Nephron progenitor cell (in vitro differentiated cells): ENCODE data around the gene STEAP2.
A peak's percentile ranks its signal among the peaks of the same experiment; 100 is the strongest.

ENCODE experiments used
- DNase-seq: peaks from one replicate; pipeline ENCODE4 v3.0.0; 2021
- H3K27ac Mint-ChIP-seq: 2 replicates; pipeline ENCODE4 v1.8.0; 2021; ENCODE audit warnings: mild to moderate bottlenecking, moderate library complexity, mixed read lengths
- H3K27me3 Mint-ChIP-seq: 2 replicates; pipeline ENCODE4 v1.8.0; 2021; ENCODE audit warnings: mild to moderate bottlenecking, low read depth, mixed read lengths; ENCODE audit not compliant: poor library complexity
- H3K36me3 Mint-ChIP-seq: 2 replicates; pipeline ENCODE4 v1.8.0; 2021; ENCODE audit warnings: low read depth, mixed read lengths
- H3K4me1 Mint-ChIP-seq: 2 replicates; pipeline ENCODE4 v1.8.0; 2021; ENCODE audit warnings: mixed read lengths
- H3K4me3 Mint-ChIP-seq: 2 replicates; pipeline ENCODE4 v1.8.0; 2021; ENCODE audit warnings: mild to moderate bottlenecking, moderate library complexity, mixed read lengths
- H3K9me3 Mint-ChIP-seq: 2 replicates; pipeline ENCODE4 v1.8.0; 2021; ENCODE audit warnings: mild to moderate bottlenecking, moderate library complexity, mixed read lengths
- CTCF ChIP-seq: fragments of 200-600 bp; sonication (generic); IDR thresholded peaks from 2 replicates; pipeline ENCODE4 v1.5.0; 2021; ENCODE audit warnings: antibody characterized with exemption

Gene STEAP2

DNA sequence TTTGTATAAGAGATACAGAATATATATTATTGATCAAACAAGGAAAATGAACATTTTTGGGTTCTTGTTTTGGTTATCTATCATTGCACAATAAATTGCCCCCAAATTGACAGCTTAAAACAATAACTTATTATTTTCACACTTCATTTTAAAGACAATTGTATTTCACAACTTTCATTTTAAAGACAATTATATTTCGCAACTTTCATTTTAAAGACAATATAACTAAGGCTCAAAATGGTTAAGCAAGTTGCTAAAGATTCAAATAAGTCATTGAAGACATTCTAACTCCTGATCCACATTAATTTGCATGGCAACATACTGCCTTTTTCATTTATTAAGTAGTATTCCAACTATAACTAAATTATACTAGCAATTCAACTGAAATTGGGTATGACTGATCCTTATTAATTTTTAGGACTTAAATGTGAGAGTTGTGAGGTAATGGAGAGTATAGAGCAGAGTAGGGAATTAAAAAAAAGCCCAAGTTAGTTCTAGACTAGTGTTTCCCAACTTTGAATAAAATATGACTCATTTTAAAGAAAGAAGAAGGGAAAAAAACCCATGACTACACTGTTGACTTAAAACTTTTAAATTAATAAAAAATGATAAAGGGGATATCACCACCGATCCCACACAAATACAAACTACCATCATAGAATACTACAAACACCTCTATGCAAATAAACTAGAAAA lies 9.9 kb upstream of the STEAP2 start:
- H3K9me3 Mint-ChIP-seq, result peaks cover 6% of the 10 kb centered on the region
- no peak for TF ChIP-seq CTCF
- H3K27ac Mint-ChIP-seq, result no peak overlapping the region
- H3K4me1 Mint-ChIP-seq, result no peaks in the 10 kb centered on the region
- H3K27me3 Mint-ChIP-seq, result no peaks in the 10 kb centered on the region
- no peak overlapping the region for H3K4me3 Mint-ChIP-seq
- H3K36me3 Mint-ChIP-seq, result no peaks in the 10 kb centered on the region
- DNase-seq, result no peak

- no peak for DNase-seq
- H3K36me3 Mint-ChIP-seq, result no peaks in the 10 kb centered on the region
- TF ChIP-seq CTCF, result no peak
- H3K9me3 Mint-ChIP-seq, result peaks cover 6% of the 10 kb centered on the region
- peaks cover 5% of the 10 kb centered on the region for H3K27me3 Mint-ChIP-seq
- H3K27ac Mint-ChIP-seq, result no peak overlapping the region
- H3K4me1 Mint-ChIP-seq, result peaks cover 9% of the 10 kb centered on the region
- H3K4me3 Mint-ChIP-seq, result no peak overlapping the region
Measured at GRCh38 chr7:90207956-90208355, 3.6 kb upstream of the STEAP2 start.

DNA sequence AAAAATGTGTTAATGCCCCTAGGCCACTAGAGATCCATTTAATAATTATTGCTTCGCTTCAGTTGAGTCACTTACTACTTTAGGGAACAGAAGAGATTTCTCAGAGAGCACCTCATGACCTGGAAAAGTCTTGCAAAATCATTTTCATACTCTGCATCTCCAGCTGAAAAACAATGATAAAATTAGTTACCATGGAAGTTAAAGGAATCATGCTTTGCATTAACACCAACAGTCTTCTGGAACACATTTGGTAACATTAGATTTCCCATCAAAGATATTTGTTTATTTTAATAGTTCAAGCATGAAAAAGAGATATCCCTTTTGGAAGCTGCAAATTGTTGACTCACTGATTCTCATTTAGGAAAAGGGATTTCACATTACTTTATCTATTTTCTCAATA lies 1.8 kb upstream of the STEAP2 start:
- Mint-ChIP-seq H3K36me3 (no peaks in the 10 kb centered on the region), H3K4me3 (no peak overlapping the region), H3K4me1 (peaks cover 9% of the 10 kb centered on the region), H3K9me3 (peaks cover 4% of the 10 kb centered on the region), H3K27me3 (peaks cover 5% of the 10 kb centered on the region), H3K27ac (no peak overlapping the region)
- no peak for TF ChIP-seq CTCF
- DNase-seq, result no peak

GRCh38 chr7:90210475-90210874 lies 1.1 kb upstream of the STEAP2 start:
- peaks cover 9% of the 10 kb centered on the region for H3K4me1 Mint-ChIP-seq
- no peak overlapping the region for H3K27ac Mint-ChIP-seq
- no peak for TF ChIP-seq CTCF
- H3K27me3 Mint-ChIP-seq, result peaks cover 5% of the 10 kb centered on the region
- H3K9me3 Mint-ChIP-seq, result no peaks in the 10 kb centered on the region
- H3K36me3 Mint-ChIP-seq, result no peaks in the 10 kb centered on the region
- no peak for DNase-seq
- H3K4me3 Mint-ChIP-seq, result no peak overlapping the region

- H3K4me1 Mint-ChIP-seq, result peaks cover 9% of the 10 kb centered on the region
- no peaks in the 10 kb centered on the region for H3K36me3 Mint-ChIP-seq
- peak; percentile 9 for DNase-seq
- H3K27me3 Mint-ChIP-seq, result peaks cover 5% of the 10 kb centered on the region
- no peak overlapping the region for H3K4me3 Mint-ChIP-seq
- TF ChIP-seq CTCF, result no peak
- no peaks in the 10 kb centered on the region for H3K9me3 Mint-ChIP-seq
- no peak overlapping the region for H3K27ac Mint-ChIP-seq
Measured at GRCh38 chr7:90210981-90211380, 559 bp upstream of the STEAP2 start.

DNA sequence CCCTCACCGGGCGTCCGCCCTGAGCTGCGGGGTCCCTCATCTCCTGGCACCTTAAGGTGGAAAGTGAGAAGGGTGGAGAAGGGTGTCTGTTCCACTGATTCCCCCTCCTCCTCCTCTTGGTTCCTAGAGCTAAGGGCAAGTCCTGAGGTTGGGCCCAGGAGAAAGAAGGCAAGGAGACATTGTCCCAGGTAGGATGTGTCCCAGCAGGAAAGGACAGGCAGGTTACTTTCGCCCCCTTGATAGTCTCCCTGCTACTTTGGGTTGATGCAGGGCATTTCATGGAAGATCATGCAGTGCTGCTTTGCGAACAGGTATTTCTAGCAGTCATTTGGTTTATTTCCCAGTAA lies 582 bp downstream of the STEAP2 start:
- peaks cover 5% of the 10 kb centered on the region for H3K27me3 Mint-ChIP-seq
- no peaks in the 10 kb centered on the region for H3K9me3 Mint-ChIP-seq
- no peak for DNase-seq
- no peak for TF ChIP-seq CTCF
- H3K4me1 Mint-ChIP-seq, result peaks cover 9% of the 10 kb centered on the region
- H3K27ac Mint-ChIP-seq, result no peak overlapping the region
- H3K4me3 Mint-ChIP-seq, result no peak overlapping the region
- peaks cover 5% of the 10 kb centered on the region for H3K36me3 Mint-ChIP-seq
